Fibroblast of pulmonary artery (primary cell): ENCODE results near the gene TNS1.

ENCODE experiments used
- DNase-seq: peaks from one replicate; pipeline ENCODE4 v3.0.0-alpha.2; 2010; ENCODE audit warnings: low read depth
- H3K4me3 ChIP-seq: replicated peaks from 2 replicates; pipeline ENCODE4 v1.5.1; 2011; ENCODE audit warnings: low read depth, mild to moderate bottlenecking, control low read depth, low read length, moderate library complexity
- CTCF ChIP-seq: IDR thresholded peaks from 2 replicates; pipeline ENCODE4 v1.5.1; 2011; ENCODE audit warnings: mild to moderate bottlenecking, control low read depth, low read length, inconsistent platforms; ENCODE audit errors: missing control alignments

The TNS1 gene

GRCh38 chr2:217799563-217800432 is 203.0 kb downstream of the TNS1 start:
- TF ChIP-seq CTCF, result no peak
- DNase-seq, result no peak

GRCh38 chr2:217798743-217799562 is 203.8 kb downstream of the TNS1 start:
- no peak overlapping the region for H3K4me3 ChIP-seq
- DNase-seq, result no peak
- no peak for TF ChIP-seq CTCF

More at GRCh38 chr2:217799563-217800432, 203.0 kb downstream of the TNS1 start:
- no peak overlapping the region for H3K4me3 ChIP-seq

GRCh38 chr2:217798191-217798590 is 204.6 kb downstream of the TNS1 start:
- no peak for DNase-seq
- TF ChIP-seq CTCF, result no peak
- no peak overlapping the region for H3K4me3 ChIP-seq

GRCh38 chr2:217797661-217798069 is 205.1 kb downstream of the TNS1 start:
- no peak for DNase-seq
- no peak for TF ChIP-seq CTCF
- no peak overlapping the region for H3K4me3 ChIP-seq

- TF ChIP-seq CTCF, result no peak
- DNase-seq, result no peak
- no peak overlapping the region for H3K4me3 ChIP-seq
Measured at GRCh38 chr2:217797165-217797564, 205.6 kb downstream of the TNS1 start.

- DNase-seq, result no peak
- no peak for TF ChIP-seq CTCF
- H3K4me3 ChIP-seq, result no peak overlapping the region
Measured at GRCh38 chr2:217795706-217796465, 206.9 kb downstream of the TNS1 start.
